K562 (cell line): ENCODE measurements around the gene ERF. TPM values are rescaled to one million over a fixed set of nuclear protein-coding genes. Genes with fewer than 3 reads are reported as not detected.

Experiments used
- FOXA3 ChIP-seq, 2 experiments: fragments of 450-650 bp in 1 of 2; sonication (generic) in 1 of 2; formaldehyde crosslinking; IDR thresholded peaks in 1 of 2; conservative IDR thresholded peaks in 1 of 2; 2 replicates each; pipeline versions ENCODE4 v1.4.0 to v1.8.0; 2020 to 2022; ENCODE audit warnings: mild to moderate bottlenecking in 2 of 2, missing genetic modification reagents in 1 of 2
- FOXK1 ChIP-seq: sonication (generic); formaldehyde crosslinking; IDR thresholded peaks from 2 replicates; pipeline ENCODE4 v1.8.0; 2022; ENCODE audit warnings: missing genetic modification reagents, mild to moderate bottlenecking, borderline replicate concordance
- GABPA ChIP-seq: fragments of 200-800 bp; sonication (Bioruptor generic); conservative IDR thresholded peaks from 2 replicates; pipeline ENCODE4 v1.6.1; 2016; ENCODE audit warnings: low read depth, missing genetic modification characterization, missing compliant biosample characterization
- PURB ChIP-seq: sonication (generic); formaldehyde crosslinking; IDR thresholded peaks from 2 replicates; pipeline ENCODE4 v1.9.0; 2021; ENCODE audit warnings: low read depth, mild to moderate bottlenecking, missing genetic modification reagents
- RAD51 ChIP-seq: fragments of 450-650 bp; IDR thresholded peaks from 2 replicates; pipeline ENCODE4 v1.7.1; 2016; ENCODE audit warnings: low read depth, mild to moderate bottlenecking, borderline replicate concordance
- RUNX1 ChIP-seq: sonication (generic); IDR thresholded peaks from 2 replicates; pipeline ENCODE4 v1.6.1; 2016; ENCODE audit warnings: antibody characterized with exemption, low read depth
- SAP30 ChIP-seq: fragments of 200-600 bp; sonication (generic); IDR thresholded peaks from 2 replicates; pipeline ENCODE4 v1.6.1; 2012; ENCODE audit warnings: borderline replicate concordance, low read depth, mild to moderate bottlenecking, moderate library complexity, low read length, control low read depth, inconsistent platforms; ENCODE audit not compliant: insufficient read depth, poor library complexity, severe bottlenecking
- SIN3A ChIP-seq, 2 experiments: fragments of 150-350 bp in 1 of 2; IDR thresholded peaks; 2 replicates each; pipeline ENCODE4 v1.6.1; 2011 to 2016; ENCODE audit warnings: borderline replicate concordance in 2 of 2, low read depth in 2 of 2, low read length in 2 of 2, mild to moderate bottlenecking in 2 of 2, moderate library complexity in 2 of 2; ENCODE audit not compliant: control insufficient read depth in 1 of 2
- SMARCA4 ChIP-seq: fragments of 450-650 bp; IDR thresholded peaks from 2 replicates; pipeline ENCODE4 v1.6.1; 2016
- SRSF1 ChIP-seq: fragments of 200-400 bp; formaldehyde crosslinking; IDR thresholded peaks from 2 replicates; pipeline ENCODE4 v1.6.1; 2017; ENCODE audit warnings: mild to moderate bottlenecking, low read depth, low read length, moderate library complexity
- YY1 ChIP-seq, 3 experiments: IDR thresholded peaks; 2 replicates each; pipeline ENCODE4 v1.6.1; 2011; ENCODE audit warnings: low read length in 2 of 3, mild to moderate bottlenecking in 2 of 3, moderate library complexity in 2 of 3, borderline replicate concordance in 1 of 3, control low read depth in 1 of 3, low read depth in 1 of 3; ENCODE audit not compliant: insufficient read depth in 3 of 3, insufficient replicate concordance in 2 of 3, control insufficient read depth in 1 of 3, insufficient read length in 1 of 3; ENCODE audit errors: extremely low read depth in 1 of 3
- ZNF431 ChIP-seq: sonication (generic); formaldehyde crosslinking; IDR thresholded peaks from 2 replicates; pipeline ENCODE4 v1.8.0; 2022; ENCODE audit warnings: mild to moderate bottlenecking, missing genetic modification reagents
- ZNF584 ChIP-seq: fragments of 200-800 bp; sonication (Bioruptor generic); IDR thresholded peaks from 2 replicates; pipeline ENCODE4 v1.6.1; 2016; ENCODE audit warnings: low read depth, mild to moderate bottlenecking, missing genetic modification characterization, missing compliant biosample characterization
- polyA plus RNA-seq, 8 experiments: library from polyadenylated mRNA; depleted of rRNA in 4 of 8; stranded (reverse) in 5 of 8; unstranded in 3 of 8; fragments of >200 nt; fragmentation: Nextera tagmentation in 2 of 8; fragmentation: Illumina TruSeq in 1 of 8; extraction: Ambion mirVana in 2 of 8; extraction: Trizol in 1 of 8; gene quantifications; 2 replicates each; pipeline versions ENCODE4 v1.2.1 to v1.2.3, GENCODE V29; 2011 to 2014; ENCODE audit warnings: inconsistent platforms in 1 of 8, missing spikeins in 1 of 8
- total RNA-seq, 7 experiments: library from RNA; depleted of rRNA in 6 of 7; stranded (reverse); fragments of >200 nt in 6 of 7; fragmentation: Illumina TruSeq in 2 of 7; extraction: Trizol in 2 of 7; gene quantifications; 2 replicates each; pipeline versions ENCODE4 v1.2.1 to v1.2.3, GENCODE V29; 2011 to 2021; ENCODE audit warnings: low replicate concordance in 1 of 7
- TF ChIP-seq, protein P1 (sequence below), 2 experiments: fragments of 200-800 bp in 1 of 2; sonication (Bioruptor generic) in 1 of 2; sonication (generic) in 1 of 2; formaldehyde crosslinking in 1 of 2; IDR thresholded peaks in 1 of 2; conservative IDR thresholded peaks in 1 of 2; 2 replicates each; pipeline versions ENCODE4 v1.5.0 to v1.6.1; 2016 to 2020; ENCODE audit warnings: missing compliant biosample characterization in 1 of 2, missing genetic modification characterization in 1 of 2, missing genetic modification reagents in 1 of 2
- TF ChIP-seq, protein P2 (sequence below): IDR thresholded peaks from 2 replicates; pipeline ENCODE4 v1.6.1; 2012; ENCODE audit warnings: low read depth, low read length, improper control_type of control experiment, borderline replicate concordance
- TF ChIP-seq, protein P3 (sequence below): IDR thresholded peaks from 2 replicates; pipeline ENCODE4 v1.6.1; 2014; ENCODE audit warnings: antibody characterized with exemption
- TF ChIP-seq, protein P4 (sequence below): fragments of 450-650 bp; formaldehyde crosslinking; IDR thresholded peaks from 2 replicates; pipeline ENCODE4 v1.4.0; 2020; ENCODE audit warnings: mild to moderate bottlenecking
- TF ChIP-seq, protein P5 (sequence below): sonication (generic); formaldehyde crosslinking; IDR thresholded peaks from 2 replicates; pipeline ENCODE4 v1.8.1; 2023; ENCODE audit warnings: mild to moderate bottlenecking, missing genetic modification reagents

Gene ERF
- total and polyA plus RNA-seq, 9 of the 15 experiments (the other 6 are each of a cell fraction or from before 2014, with no cell fraction given): 0.03 to 75.4 (median 27.0) TPM

DNA sequence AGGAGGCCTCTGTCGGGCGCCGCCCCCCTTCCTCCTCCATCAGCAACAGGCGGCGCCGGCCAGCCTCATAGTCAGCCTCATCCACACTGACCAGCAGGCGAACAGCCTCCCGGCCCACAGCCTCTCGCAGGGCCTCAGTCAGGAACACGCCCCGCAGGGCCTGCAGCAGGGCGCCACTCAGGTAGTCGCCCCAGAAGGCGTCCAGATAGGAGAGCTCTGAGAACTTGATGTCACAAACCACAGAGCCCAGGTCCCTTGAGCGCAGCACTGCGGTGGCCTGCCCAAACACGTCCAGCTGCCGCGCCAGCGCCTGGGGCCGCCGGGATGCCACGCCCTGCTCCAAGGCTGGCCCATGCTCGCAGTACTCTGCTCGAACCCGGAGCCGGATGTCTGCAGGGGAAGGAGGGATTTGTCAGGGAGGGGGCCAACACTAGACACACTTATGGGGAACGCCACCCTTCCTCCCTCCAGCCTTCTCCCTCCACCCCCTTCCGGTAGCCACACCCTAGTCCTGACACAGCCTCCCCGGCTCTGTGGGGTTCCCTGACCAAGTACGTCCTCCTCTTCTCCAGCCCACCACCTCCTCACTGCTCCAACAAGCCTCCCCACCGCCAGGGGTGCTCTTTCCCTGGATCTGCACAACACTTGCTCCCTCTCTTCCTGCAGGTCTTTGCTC, 55.4 kb downstream of the ERF start (continued):
- TF ChIP-seq SAP30 (no peak), SMARCA4 (peak; percentile 76), GABPA (tag) (peak; percentile 83), FOXK1 (CRISPR knock-in tag) (no peak), PURB (CRISPR knock-in tag) (no peak), YY1 (IDR thresholded peaks at IDR 0.05; ENCODE audit: borderline replicate concordance in 1 of 3, control insufficient read depth in 1 of 3, extremely low read depth in 1 of 3, insufficient read depth in 3 of 3, insufficient read length in 1 of 3, insufficient replicate concordance in 2 of 3, low read depth in 1 of 3, low read length in 2 of 3) (peak; percentile 1 to 27 (median 8)), SRSF1 (no peak), SIN3A (IDR thresholded peaks at IDR 0.05; ENCODE audit: borderline replicate concordance in 2 of 2, control insufficient read depth in 1 of 2, low read depth in 2 of 2, low read length in 2 of 2) (peak; percentile 58 to 73; a peak in 2 of 4 replicates), FOXA3 (CRISPR knock-in tag; conservative IDR thresholded peaks at IDR 0.05 in 1 of 2, IDR thresholded peaks at IDR 0.05 in 1 of 2) (no peak), ZNF431 (no peak), ZNF584 (CRISPR knock-in tag) (no peak), RAD51 (no peak), RUNX1 (no peak)
- TF ChIP-seq, protein P1, sequence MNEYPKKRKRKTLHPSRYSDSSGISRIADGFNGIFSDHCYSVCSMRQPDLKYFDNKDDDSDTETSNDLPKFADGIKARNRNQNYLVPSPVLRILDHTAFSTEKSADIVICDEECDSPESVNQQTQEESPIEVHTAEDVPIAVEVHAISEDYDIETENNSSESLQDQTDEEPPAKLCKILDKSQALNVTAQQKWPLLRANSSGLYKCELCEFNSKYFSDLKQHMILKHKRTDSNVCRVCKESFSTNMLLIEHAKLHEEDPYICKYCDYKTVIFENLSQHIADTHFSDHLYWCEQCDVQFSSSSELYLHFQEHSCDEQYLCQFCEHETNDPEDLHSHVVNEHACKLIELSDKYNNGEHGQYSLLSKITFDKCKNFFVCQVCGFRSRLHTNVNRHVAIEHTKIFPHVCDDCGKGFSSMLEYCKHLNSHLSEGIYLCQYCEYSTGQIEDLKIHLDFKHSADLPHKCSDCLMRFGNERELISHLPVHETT (CRISPR knock-in tag; conservative IDR thresholded peaks at IDR 0.05 in 1 of 2, IDR thresholded peaks at IDR 0.05 in 1 of 2): no peak
- TF ChIP-seq, protein P2, sequence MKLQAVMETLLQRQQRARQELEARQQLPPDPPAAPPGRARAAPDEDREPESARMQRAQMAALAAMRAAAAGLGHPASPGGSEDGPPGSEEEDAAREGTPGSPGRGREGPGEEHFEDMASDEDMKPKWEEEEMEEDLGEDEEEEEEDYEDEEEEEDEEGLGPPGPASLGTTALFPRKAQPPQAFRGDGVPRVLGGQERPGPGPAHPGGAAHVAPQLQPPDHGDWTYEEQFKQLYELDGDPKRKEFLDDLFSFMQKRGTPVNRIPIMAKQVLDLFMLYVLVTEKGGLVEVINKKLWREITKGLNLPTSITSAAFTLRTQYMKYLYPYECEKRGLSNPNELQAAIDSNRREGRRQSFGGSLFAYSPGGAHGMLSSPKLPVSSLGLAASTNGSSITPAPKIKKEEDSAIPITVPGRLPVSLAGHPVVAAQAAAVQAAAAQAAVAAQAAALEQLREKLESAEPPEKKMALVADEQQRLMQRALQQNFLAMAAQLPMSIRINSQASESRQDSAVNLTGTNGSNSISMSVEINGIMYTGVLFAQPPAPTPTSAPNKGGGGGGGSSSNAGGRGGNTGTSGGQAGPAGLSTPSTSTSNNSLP: no peak
- TF ChIP-seq, protein P3, sequence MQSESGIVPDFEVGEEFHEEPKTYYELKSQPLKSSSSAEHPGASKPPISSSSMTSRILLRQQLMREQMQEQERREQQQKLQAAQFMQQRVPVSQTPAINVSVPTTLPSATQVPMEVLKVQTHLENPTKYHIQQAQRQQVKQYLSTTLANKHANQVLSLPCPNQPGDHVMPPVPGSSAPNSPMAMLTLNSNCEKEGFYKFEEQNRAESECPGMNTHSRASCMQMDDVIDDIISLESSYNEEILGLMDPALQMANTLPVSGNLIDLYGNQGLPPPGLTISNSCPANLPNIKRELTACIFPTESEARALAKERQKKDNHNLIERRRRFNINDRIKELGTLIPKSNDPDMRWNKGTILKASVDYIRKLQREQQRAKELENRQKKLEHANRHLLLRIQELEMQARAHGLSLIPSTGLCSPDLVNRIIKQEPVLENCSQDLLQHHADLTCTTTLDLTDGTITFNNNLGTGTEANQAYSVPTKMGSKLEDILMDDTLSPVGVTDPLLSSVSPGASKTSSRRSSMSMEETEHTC: no peak
- TF ChIP-seq, protein P4, sequence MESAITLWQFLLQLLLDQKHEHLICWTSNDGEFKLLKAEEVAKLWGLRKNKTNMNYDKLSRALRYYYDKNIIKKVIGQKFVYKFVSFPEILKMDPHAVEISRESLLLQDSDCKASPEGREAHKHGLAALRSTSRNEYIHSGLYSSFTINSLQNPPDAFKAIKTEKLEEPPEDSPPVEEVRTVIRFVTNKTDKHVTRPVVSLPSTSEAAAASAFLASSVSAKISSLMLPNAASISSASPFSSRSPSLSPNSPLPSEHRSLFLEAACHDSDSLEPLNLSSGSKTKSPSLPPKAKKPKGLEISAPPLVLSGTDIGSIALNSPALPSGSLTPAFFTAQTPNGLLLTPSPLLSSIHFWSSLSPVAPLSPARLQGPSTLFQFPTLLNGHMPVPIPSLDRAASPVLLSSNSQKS (CRISPR knock-in tag): no peak
- TF ChIP-seq, protein P5, sequence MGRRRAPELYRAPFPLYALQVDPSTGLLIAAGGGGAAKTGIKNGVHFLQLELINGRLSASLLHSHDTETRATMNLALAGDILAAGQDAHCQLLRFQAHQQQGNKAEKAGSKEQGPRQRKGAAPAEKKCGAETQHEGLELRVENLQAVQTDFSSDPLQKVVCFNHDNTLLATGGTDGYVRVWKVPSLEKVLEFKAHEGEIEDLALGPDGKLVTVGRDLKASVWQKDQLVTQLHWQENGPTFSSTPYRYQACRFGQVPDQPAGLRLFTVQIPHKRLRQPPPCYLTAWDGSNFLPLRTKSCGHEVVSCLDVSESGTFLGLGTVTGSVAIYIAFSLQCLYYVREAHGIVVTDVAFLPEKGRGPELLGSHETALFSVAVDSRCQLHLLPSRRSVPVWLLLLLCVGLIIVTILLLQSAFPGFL (CRISPR knock-in tag): no peak
